GM21786 (cell line): Measurements from ENCODE around the gene GCNA.

Experiments
- ATAC-seq: cut with Tn5 transposase; IDR thresholded peaks from one replicate; pipeline ENCODE4 v1.9.1; 2021; ENCODE audit not compliant: unreplicated experiment

Gene GCNA, protein sequence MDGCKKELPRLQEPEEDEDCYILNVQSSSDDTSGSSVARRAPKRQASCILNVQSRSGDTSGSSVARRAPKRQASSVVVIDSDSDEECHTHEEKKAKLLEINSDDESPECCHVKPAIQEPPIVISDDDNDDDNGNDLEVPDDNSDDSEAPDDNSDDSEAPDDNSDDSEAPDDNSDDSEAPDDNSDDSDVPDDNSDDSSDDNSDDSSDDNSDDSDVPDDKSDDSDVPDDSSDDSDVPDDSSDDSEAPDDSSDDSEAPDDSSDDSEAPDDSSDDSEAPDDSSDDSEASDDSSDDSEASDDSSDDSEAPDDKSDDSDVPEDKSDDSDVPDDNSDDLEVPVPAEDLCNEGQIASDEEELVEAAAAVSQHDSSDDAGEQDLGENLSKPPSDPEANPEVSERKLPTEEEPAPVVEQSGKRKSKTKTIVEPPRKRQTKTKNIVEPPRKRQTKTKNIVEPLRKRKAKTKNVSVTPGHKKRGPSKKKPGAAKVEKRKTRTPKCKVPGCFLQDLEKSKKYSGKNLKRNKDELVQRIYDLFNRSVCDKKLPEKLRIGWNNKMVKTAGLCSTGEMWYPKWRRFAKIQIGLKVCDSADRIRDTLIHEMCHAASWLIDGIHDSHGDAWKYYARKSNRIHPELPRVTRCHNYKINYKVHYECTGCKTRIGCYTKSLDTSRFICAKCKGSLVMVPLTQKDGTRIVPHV

DNA sequence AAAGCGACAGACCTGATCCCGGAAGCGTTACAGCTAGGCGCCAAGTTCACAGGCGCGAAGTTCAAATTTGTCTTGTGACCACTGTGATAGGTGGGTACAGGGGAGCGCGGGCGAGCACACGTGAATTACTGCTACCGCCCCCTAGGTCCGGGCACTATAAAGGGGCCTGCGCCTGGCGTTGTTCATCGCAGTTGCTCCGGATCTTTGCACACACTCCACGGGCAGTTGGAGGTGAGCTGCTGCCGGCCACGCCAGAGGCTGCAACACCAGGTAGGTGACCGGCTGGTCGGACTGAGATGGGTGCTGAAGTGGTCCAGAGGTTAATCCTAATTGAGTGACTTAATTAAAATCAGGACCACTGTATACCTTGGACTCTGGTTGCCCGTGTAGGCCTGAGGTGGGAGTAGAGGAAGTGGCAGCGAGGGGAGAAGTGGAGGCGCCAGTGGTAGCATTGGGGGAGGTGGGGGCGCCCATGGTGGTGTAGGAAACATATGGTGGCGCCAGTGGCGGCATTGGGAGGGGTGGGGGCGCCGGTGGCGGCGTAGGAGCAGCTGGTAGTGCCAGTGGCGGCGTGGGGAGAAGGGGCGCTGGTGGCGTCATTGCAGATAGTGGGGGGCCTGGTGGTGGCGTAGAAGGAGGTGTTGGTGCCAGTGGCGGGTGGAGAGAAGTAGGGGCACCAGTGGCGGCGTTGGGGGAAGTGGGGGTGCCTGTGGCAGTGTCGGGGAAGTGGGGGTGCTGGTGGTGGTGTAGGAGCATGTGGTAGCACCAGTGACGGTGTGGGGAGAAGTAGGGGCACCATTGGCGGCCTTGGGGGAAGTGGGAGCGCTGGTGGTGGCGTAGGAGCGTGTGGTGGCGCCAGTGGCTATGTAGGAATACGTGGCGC is at the start of gene GCNA:
GCNA (plus strand) TSS at position 185 of the 883 bp plus-strand sequence. CDS start 2,385 bp downstream, outside the sequence.
- no peak for ATAC-seq

DNA sequence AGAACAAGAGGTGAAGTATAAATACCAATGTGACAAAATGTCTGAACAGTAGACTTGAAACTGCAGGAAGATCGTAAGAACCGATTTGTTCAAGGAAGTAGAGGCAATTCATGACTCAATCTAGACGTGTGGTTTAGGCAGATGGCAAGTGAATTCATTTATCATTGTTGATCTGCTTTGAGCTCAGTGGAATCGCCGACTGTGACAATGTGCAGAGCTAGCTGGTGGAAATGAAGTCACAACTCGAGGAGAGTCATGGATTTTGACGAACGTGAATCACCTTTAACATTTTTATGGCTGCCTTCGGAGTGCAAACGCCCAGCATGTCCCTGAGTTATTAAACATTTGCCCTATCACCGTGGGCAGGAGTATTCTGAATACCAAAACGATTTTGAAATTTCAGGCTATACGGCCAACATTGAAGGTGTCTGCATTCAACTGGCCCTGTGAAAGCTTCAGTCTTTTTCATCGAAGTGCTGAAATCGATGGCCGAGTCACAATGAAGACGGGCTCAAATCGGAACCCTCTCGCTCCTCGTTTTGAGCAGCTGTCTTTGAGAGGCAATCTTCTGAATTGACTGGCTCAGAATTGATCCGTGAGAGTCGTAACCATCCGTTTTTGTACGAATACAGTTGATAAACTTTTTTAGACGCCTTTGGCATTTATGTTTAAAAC is 46.0 kb upstream of the GCNA start:
- peak; percentile 10 for ATAC-seq

DNA sequence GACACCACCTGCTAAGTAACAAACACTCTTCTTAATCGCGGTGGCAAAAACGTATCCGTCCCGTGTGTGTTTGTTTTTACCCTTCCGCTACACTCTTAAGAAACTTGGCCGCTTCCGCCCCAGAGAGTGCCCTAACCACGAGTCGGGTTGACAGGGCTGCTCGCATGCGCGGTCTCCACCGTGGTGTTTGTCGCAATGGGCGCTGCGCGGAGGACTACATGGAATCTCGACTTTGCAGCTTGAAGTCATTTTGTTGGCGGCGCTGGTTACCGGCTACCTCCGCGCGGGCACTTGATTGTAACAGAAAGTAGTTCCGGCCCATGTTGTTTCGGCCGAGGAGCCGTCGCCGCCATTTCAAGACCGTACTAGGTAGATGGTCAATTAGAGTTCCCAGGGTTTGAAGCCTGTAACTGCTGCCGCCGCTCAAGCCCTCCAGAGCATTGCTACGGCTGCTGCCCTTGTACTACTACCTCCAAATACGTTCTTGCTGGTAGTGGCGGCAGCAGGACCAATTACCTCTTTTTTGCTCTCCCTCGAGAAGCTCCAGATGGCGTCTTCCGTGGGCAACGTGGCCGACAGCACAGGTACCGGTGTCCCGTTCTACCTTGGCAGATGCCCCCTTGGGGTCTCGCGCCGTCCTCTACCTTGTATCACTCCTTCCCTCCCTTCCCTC is 45.3 kb upstream of the GCNA start, which contains the start of gene OGT:
OGT (plus strand) TSS at position 352 of the 673 bp plus-strand sequence; CDS start at position 548, 196 bp downstream.
- peak; percentile 63 for ATAC-seq

DNA sequence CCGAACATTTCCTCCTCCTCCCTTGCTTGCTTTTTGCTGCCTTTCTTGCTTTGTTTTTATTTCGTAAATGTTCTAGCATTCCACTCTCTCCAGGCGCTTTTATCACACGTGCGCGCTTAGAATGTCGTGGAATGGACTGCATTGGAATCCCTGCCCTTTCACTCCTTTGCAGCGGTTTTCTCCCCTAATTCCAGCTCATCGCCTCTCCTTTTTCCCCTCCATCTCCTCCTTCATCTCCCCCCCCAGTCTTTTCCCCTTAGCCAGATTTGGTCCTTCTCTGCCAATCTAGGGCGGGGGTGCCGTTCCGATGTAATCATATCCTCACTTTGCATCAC is 44.8 kb upstream of the GCNA start:
- no peak for ATAC-seq

DNA sequence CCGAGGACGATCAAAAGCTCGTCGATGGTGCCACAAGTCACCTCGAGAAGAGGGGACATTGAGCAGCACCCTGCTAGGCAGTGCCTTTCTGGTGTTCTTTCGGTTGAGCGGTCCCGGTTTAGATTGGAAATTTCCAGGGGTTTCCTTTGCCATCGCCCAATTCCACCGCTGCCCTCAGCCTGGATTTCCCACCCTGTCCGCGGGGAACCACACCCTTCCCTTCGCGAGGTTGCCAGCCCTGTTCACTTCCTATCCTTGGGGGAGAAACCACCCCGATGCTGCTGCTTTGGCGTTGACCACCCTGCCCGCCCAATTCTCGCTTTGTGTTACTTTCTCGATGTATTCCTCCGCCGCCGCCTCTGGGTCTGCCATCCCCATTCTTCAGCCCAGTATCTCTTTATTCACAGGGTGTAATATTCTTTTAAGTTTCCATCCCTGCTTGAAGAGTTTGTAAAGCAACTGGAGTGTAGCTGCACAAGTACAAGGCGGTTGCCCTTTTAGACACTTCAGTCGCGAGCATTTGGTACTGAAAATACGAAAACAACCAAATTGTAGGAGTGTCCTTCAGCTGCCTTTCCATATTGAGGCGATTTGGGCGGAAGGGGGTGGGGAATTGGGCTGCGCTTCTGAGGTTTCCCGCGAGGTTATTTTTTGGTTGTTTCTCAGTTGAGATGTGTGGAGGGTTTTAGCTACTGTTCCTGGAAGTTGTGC is 44.2 kb upstream of the GCNA start:
- no peak for ATAC-seq

DNA sequence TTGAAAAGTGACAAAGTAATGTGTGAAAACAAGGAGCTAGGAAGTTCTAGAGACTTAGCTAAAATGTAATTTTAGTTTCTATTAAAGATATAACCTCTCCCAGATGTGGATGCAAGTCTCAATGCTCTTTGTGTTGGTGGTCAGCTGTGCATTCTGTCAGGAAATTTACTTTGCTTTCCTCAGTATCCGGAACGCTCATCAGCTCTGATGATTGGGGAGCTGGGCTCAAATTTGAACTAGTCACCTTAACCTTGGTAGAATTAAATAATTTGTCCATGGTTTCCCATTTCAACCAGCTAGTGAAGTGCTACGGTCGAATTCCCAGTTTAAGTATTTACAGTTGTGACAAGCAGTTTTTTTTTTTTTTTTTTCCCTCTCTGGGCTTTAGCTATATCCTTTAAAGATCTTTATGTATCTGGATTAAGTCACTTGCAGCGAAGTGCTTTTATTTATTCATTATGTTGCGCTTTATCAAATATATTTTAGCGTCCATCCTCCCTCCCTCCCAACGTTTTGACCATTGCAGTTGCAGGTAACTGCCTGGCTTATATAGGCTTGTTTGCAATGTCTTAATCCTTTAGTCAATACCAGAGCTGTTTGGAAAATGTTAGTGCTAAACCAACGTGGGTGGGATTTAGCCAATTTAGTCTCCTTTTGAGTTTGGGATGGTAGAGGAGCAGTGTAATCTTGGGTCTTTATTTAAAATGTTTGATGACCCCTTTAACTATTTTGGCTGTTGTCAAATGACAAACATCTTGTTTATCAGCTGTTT is 43.3 kb upstream of the GCNA start:
- no peak for ATAC-seq

DNA sequence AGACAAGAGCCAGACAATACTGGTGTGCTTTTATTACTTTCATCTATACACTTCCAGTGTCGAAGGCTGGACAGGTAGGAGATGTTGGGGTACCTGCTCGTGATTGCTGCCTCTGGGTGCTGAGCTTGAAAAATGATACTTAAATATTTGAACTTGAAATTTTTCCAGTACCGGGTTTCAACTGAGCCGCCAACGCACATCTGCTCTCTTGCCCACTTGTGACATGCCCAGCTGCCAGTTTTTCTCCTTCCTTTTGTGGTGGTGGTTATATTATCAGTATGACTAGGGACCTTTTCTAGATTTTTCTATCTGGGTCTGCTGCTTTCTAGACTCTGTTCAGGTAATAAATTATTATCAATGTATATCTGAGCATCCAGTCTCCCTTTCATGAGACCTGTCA is 42.0 kb upstream of the GCNA start:
- ATAC-seq = no peak

DNA sequence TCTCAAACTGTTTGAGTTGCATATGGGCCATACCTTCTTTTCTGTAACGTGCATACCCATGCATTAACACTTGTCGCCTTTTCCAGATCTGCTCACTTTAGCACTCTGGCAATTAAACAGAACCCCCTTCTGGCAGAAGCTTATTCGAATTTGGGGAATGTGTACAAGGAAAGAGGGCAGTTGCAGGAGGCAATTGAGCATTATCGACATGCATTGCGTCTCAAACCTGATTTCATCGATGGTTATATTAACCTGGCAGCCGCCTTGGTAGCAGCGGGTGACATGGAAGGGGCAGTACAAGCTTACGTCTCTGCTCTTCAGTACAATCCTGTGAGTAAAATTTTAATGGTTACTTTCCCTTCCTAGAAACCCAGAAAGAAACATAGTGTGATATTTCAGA is 40.5 kb upstream of the GCNA start:
- ATAC-seq = no peak

DNA sequence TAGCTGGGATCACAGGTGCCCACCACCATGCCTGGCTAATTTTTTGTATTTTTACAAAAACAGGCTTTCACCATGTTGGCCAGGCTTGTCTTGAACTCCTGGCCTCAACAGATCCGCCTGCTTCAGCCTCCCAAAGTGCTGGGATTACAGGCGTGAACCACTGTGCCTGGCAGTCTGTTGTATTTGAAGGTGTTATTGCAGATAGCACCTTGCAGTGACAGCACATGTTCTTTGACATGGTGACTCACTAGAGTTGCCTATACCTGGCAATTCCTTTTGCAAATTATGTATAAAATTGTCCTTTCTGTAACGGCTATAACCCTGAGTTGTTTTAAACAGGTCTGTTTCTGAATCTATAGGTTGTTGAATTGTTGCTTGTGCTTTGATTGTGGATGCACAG is 37.4 kb upstream of the GCNA start:
- peak; percentile 19 for ATAC-seq

DNA sequence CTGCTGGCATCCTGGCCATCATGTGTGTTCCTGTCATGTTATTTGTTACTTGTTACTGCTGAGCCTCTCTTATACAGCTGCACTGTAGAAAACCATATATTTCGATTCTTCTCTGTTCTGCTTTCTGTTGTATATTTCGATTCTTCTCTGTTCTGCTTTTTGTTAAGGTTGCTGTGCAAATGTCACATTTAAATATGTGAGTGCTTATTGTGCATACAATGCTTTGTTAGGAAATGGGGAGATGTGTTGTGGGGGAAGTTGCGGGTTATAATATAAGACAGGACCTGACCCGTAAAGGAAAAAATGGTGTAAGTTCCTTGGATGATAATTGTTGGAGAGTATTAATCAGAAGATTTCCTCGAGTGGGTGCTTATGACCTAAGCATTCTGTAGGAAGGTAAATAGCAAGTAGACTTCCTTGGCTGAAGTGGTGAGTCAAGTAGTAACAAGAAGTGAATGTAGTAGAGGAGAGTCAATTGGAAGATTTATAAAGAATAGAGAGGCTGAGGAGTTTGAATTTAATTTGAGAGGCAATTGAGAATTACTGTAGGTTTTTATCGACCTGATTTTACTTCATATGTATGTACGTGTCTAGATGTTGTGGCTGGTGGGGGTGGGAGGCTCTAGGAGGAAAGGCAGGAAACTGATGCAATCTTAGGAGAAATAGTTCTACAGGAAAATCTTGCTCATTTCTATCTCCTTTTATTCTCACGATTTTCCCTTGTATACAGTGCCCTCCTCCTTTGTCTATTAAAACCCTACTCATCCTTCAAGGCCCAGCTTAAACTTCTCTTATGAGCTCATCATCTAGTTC is 36.8 kb upstream of the GCNA start:
- ATAC-seq = peak; percentile 83

DNA sequence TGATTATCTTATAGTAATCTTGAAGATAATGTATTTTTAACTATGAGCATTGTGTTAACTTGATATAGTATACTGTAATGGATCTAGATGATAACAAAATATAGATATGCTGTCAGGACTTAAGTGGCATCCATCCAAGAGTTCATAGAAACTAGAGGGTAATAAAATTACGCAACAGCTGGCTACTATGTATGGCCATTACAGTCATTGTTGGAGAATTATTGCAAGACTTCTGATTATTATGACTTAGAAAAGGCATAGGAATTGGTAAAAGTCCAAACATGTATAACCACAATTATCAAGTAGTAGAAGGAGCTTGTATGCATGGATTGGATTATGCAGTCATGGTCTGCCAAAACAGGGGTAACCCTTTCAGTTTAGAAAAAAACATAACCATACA is 35.8 kb upstream of the GCNA start:
- no peak for ATAC-seq

DNA sequence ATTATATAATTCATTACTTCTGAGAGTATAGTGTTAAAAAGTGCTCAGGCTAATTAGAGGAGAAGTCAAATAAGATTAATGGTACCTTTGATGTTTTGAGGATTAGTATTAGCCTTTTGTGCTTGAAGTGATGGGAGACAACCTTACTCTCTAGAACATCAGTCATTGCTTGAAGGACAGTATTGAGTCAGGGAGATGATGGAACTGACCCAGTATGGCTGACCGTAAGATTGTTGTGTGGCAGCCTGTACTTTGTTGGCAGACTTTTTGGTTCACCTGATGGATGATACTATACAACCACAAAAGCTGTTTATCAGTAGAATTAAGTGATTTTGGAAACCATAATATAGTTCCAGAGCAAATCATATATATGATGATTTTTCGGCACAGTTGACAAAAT is 35.4 kb upstream of the GCNA start:
- ATAC-seq = no peak

DNA sequence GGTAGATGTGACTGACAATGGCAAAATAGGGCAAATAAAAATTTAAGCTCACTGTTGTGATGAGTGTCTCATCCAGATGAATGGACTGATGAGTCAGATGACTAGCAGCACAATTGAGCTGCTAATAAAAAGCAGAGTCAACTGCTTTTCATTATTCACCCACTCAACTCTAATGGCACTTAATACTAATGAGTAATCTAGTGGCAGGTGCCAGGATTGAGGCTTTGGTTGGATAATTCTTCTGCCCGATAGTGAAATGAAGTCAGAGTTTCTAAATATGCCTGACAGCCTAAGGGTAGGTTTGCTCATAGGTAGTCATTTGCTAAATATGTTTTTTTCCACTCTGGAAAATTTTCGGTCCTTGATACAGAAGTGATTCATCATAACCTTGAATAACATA is 34.9 kb upstream of the GCNA start:
- ATAC-seq = no peak

DNA sequence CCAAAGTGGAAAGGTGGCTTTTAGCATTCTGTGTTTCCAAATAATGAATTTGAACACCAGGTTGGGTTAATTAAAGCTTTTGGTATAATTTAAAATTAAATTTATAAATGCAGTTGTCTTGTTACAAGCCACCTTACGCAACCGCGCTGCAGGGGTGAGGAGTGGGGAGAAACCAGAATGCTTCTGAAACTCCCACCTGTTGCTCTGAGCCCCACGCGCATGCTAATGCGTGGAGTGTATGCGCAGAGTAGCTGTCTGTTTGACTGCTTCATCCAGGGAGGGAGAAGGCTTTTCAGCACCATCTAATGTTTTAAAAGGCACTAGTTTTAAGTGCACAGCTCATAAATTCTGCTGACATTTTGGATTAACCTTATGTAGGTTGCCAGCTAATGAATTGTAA is 32.9 kb upstream of the GCNA start:
- no peak for ATAC-seq

DNA sequence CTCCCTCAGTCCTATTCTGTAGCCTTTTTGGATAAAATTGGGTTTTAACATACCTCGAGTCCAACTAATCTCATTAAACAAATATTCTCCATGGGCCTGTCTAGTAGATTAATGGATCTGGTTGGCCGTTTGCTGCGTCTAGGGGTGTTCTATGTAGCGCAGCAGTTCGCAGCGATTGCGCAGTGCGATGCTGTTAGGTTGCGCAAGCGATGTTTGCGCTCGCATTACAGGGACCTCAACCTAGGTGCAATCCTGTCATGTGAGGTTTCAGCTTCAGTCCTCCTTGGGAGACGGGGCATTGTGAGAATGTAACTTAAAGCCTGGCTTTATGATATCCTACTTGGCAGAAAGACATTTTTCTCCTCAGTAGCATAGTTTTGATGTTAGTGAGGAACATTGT is 31.4 kb upstream of the GCNA start:
- ATAC-seq = no peak

DNA sequence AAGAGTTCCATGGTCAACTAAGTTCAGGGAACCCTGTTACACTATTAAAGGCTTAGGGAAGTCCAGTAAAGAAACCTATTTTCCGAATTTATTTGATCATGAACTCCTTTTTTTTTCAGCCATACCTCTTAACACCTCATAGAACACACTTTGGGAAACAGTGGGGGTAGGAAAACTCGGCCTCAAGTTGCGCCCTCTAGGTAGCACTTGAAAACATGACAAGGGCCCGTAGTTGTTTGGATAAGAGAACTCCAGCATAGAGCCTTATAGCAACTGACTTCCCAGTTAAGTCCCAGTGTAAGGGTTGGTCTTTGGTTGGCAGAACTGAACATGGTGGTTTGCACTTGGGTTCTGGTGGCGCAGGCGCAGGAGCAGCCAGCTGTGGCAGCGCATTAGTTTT is 30.9 kb upstream of the GCNA start:
- no peak for ATAC-seq

DNA sequence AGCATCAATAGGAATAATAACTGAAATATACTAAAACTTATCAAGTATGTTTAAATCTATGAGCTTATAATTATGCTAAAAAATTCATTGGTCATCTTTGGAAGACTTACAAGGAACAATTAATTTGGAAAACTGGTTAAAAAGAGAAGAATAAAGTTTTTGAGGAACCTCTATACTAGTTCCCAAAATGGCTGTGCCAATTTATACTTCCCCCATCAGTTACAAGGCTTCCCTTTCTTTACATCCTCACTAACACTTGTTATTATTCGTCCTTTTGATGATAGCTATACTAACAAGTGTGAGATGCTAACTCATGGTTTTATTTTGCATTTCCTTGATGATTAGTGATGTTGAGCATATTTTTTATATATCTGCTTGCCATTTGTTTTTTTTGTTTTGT is 28.3 kb upstream of the GCNA start:
- ATAC-seq = no peak

DNA sequence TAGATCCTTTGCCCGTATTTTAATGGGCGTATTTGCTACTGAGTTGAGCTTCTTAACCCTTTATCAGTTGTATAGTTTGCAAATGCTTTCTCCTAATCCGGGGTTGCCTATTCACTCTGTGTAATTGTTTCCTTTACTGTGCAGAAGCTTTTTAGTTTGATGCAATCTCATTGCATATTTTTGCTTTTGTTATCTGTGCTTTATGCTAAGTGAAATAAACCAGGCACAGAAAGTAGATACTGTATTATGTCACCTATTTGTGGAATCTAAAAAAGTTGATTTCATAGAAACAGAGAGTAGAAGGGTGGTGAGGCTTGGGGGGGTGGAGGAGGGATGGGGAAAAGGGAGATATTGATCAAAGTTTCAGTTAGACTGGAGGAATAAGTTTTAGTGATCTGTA is 27.7 kb upstream of the GCNA start:
- ATAC-seq = no peak
